ENCODE data around the gene ABLIM1. TPM values are rescaled to one million over a fixed set of nuclear protein-coding genes. Genes with fewer than 3 reads are reported as not detected.

The ABLIM1 gene
- total and polyA plus RNA-seq, 4 donors, result 13.6 to 117 (median 35.1) TPM

DNA sequence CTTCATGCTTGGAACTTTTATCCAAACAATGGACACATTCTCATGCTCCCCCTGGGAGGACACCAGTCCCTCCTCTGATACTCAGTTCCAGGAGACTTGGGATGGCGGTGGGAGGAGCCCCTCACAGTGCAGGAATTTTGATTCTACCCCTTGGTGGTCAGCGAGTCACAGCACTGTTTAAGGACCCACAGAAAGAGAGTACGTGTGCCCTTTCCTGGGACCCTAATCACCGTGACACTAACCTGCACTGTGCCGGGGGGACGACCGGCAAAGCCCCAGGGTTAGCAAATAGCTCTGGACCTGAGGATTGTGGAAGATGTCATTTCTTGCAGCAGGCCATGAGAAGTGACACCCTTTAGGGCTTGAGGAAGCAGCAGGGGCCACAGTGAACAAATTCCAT, 264.2 kb downstream of the ABLIM1 start:
- intact Hi-C loops (cut with DNase I), result no loop called here
- H3K27ac ChIP-seq (ENCODE audit: low read depth in 1 of 2, low read length in 2 of 2), result no peak overlapping the region
- no peaks in the 10 kb centered on the region for H3K4me1 ChIP-seq (ENCODE audit: control insufficient read depth in 1 of 2, insufficient read depth in 2 of 2, low read length in 2 of 2)
- 95 to 97% methylated on average over 7 of the region's 7 CpGs for WGBS, 2 donors
- H3K4me3 ChIP-seq (ENCODE audit: low read length in 2 of 2), result no peak overlapping the region
- H3K9me3 ChIP-seq (ENCODE audit: control insufficient read depth, low read length), result no peaks in the 10 kb centered on the region
- ATAC-seq (ENCODE audit: low FRiP score), result no peak
- peak in 1 of 2 donors; percentile 19 for DNase-seq
- H3K36me3 ChIP-seq (ENCODE audit: control insufficient read depth in 1 of 2, insufficient read depth in 2 of 2, low read length in 1 of 2), result no peaks in the 10 kb centered on the region
- H3K27me3 ChIP-seq (ENCODE audit: control insufficient read depth in 1 of 2, insufficient read depth in 2 of 2, low read length in 1 of 2), result no peaks in the 10 kb centered on the region

DNA sequence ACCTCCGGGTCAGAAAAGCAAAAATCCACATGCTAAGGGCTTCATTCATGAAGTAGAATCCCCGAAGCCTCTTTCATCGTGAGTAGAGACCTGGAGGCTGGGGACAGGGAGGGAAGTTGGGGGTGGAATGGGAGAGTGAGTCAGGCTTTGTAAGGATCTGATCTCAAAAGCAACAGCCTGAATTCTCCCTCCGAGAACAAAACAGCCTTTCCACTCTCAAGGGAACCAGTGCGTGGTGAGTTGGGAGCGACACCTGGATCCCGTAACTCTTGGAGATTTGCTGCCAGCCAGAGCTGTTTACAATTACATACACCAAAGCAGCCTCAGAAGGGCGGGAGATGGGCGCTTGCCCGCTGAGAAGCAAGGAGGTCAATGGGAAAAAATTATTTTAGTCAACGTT, 264.6 kb downstream of the ABLIM1 start:
- DNase-seq (peak in 1 of 2 donors; percentile 37), ATAC-seq (ENCODE audit: low FRiP score) (no peak)
- no peaks in the 10 kb centered on the region for H3K4me1 ChIP-seq (ENCODE audit: control insufficient read depth in 1 of 2, insufficient read depth in 2 of 2, low read length in 2 of 2)
- no peak overlapping the region for H3K4me3 ChIP-seq (ENCODE audit: low read length in 2 of 2)
- H3K9me3 ChIP-seq (ENCODE audit: control insufficient read depth, low read length), result no peaks in the 10 kb centered on the region
- no peaks in the 10 kb centered on the region for H3K36me3 ChIP-seq (ENCODE audit: control insufficient read depth in 1 of 2, insufficient read depth in 2 of 2, low read length in 1 of 2)
- no peak overlapping the region for H3K27ac ChIP-seq (ENCODE audit: low read depth in 1 of 2, low read length in 2 of 2)
- intact Hi-C loops (cut with DNase I), result no loop called here
- WGBS, 2 donors, result 56 to 62% methylated on average over 11 of the region's 11 CpGs
- no peaks in the 10 kb centered on the region for H3K27me3 ChIP-seq (ENCODE audit: control insufficient read depth in 1 of 2, insufficient read depth in 2 of 2, low read length in 1 of 2)

GRCh38 chr10:114392112-114392835, 265.8 kb downstream of the ABLIM1 start:
- Histone ChIP-seq H3K4me3 (ENCODE audit: low read length in 2 of 2) (no peak overlapping the region), H3K36me3 (ENCODE audit: control insufficient read depth in 1 of 2, insufficient read depth in 2 of 2, low read length in 1 of 2) (no peaks in the 10 kb centered on the region), H3K27ac (ENCODE audit: low read depth in 1 of 2, low read length in 2 of 2) (no peak overlapping the region), H3K27me3 (ENCODE audit: control insufficient read depth in 1 of 2, insufficient read depth in 2 of 2, low read length in 1 of 2) (no peaks in the 10 kb centered on the region), H3K9me3 (ENCODE audit: control insufficient read depth, low read length) (no peaks in the 10 kb centered on the region), H3K4me1 (ENCODE audit: control insufficient read depth in 1 of 2, insufficient read depth in 2 of 2, low read length in 2 of 2) (no peaks in the 10 kb centered on the region)
- intact Hi-C loops (cut with DNase I), result no loop called here
- peak in 1 of 2 donors; percentile 46 for DNase-seq
- 64 to 70% methylated on average over 5 of the region's 5 CpGs for WGBS, 2 donors
- no peak for ATAC-seq (ENCODE audit: low FRiP score)

DNA sequence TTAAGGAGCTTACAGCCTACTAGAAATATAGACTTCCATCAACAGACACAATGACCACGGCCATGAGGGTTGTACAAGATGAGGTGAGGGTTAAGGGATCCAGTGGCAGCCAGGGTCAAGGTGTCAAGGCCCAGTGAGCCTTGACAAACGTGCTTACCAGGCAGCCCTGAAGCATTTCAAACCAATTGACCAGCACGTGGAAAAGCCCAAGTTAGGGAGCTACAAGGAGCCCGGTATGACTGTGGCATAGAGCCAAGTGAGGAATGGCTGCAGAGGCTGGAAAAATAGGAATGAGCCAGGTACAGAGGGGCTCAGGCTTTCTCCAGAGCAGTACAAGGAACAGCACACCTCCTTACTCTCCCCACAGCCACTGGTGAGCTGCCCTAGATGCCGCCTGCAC, 266.5 kb downstream of the ABLIM1 start:
- intact Hi-C loops (cut with DNase I), result no loop called here
- ATAC-seq (ENCODE audit: low FRiP score) (no peak), DNase-seq (no peak)
- no peaks in the 10 kb centered on the region for H3K4me1 ChIP-seq (ENCODE audit: control insufficient read depth in 1 of 2, insufficient read depth in 2 of 2, low read length in 2 of 2)
- H3K4me3 ChIP-seq (ENCODE audit: low read length in 2 of 2), result no peak overlapping the region
- no peaks in the 10 kb centered on the region for H3K27me3 ChIP-seq (ENCODE audit: control insufficient read depth in 1 of 2, insufficient read depth in 2 of 2, low read length in 1 of 2)
- no peaks in the 10 kb centered on the region for H3K36me3 ChIP-seq (ENCODE audit: control insufficient read depth in 1 of 2, insufficient read depth in 2 of 2, low read length in 1 of 2)
- H3K9me3 ChIP-seq (ENCODE audit: control insufficient read depth, low read length), result no peaks in the 10 kb centered on the region
- WGBS, 2 donors, result 91% methylated on average over 5 of the region's 5 CpGs
- H3K27ac ChIP-seq (ENCODE audit: low read depth in 1 of 2, low read length in 2 of 2), result no peak overlapping the region

GRCh38 chr10:114389426-114389825, 268.6 kb downstream of the ABLIM1 start:
- Histone ChIP-seq H3K4me1 (ENCODE audit: control insufficient read depth in 1 of 2, insufficient read depth in 2 of 2, low read length in 2 of 2) (no peaks in the 10 kb centered on the region), H3K9me3 (ENCODE audit: control insufficient read depth, low read length) (no peaks in the 10 kb centered on the region), H3K27ac (ENCODE audit: low read depth in 1 of 2, low read length in 2 of 2) (no peak overlapping the region), H3K36me3 (ENCODE audit: control insufficient read depth in 1 of 2, insufficient read depth in 2 of 2, low read length in 1 of 2) (no peaks in the 10 kb centered on the region), H3K4me3 (ENCODE audit: low read length in 2 of 2) (no peak overlapping the region), H3K27me3 (ENCODE audit: control insufficient read depth in 1 of 2, insufficient read depth in 2 of 2, low read length in 1 of 2) (no peaks in the 10 kb centered on the region)
- intact Hi-C loops (cut with DNase I), result no loop called here
- DNase-seq (peak in 1 of 2 donors; percentile 71), ATAC-seq (ENCODE audit: low FRiP score) (peak; percentile 30)
- 59 to 64% methylated on average over 5 of the region's 5 CpGs for WGBS, 2 donors

DNA sequence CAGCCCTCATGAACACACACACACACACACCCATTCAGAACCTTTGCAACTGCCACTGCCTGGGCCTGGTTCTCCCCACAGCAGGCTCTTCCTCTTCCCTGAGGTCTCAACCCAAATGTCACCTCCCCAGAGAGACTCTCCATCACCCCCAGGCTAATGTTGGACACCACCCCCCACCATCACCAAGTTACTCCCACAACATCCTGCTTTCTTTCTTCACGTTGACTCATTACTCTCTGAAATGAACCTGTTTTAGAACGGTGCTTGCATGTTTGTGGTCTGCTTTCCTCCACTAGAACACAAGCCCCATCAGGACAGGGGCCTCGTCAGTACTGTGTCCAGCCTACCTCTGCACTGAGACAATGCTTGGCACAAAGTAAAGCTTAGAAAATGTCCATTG, 269.8 kb downstream of the ABLIM1 start:
- DNase-seq (no peak), ATAC-seq (ENCODE audit: low FRiP score) (no peak)
- Histone ChIP-seq H3K4me3 (ENCODE audit: low read length in 2 of 2) (no peak overlapping the region), H3K27ac (ENCODE audit: low read depth in 1 of 2, low read length in 2 of 2) (no peak overlapping the region), H3K9me3 (ENCODE audit: control insufficient read depth, low read length) (no peaks in the 10 kb centered on the region), H3K27me3 (ENCODE audit: control insufficient read depth in 1 of 2, insufficient read depth in 2 of 2, low read length in 1 of 2) (no peaks in the 10 kb centered on the region), H3K36me3 (ENCODE audit: control insufficient read depth in 1 of 2, insufficient read depth in 2 of 2, low read length in 1 of 2) (no peaks in the 10 kb centered on the region), H3K4me1 (ENCODE audit: control insufficient read depth in 1 of 2, insufficient read depth in 2 of 2, low read length in 2 of 2) (no peaks in the 10 kb centered on the region)
- intact Hi-C loops (cut with DNase I), result no loop called here
- WGBS, 2 donors, result 73 to 85% methylated on average over 3 of the region's 3 CpGs

GRCh38 chr10:114387784-114388183, 270.3 kb downstream of the ABLIM1 start:
- Histone ChIP-seq H3K9me3 (ENCODE audit: control insufficient read depth, low read length) (no peaks in the 10 kb centered on the region), H3K36me3 (ENCODE audit: control insufficient read depth in 1 of 2, insufficient read depth in 2 of 2, low read length in 1 of 2) (no peaks in the 10 kb centered on the region), H3K27me3 (ENCODE audit: control insufficient read depth in 1 of 2, insufficient read depth in 2 of 2, low read length in 1 of 2) (no peaks in the 10 kb centered on the region), H3K27ac (ENCODE audit: low read depth in 1 of 2, low read length in 2 of 2) (no peak overlapping the region), H3K4me3 (ENCODE audit: low read length in 2 of 2) (no peak overlapping the region), H3K4me1 (ENCODE audit: control insufficient read depth in 1 of 2, insufficient read depth in 2 of 2, low read length in 2 of 2) (no peaks in the 10 kb centered on the region)
- WGBS, 2 donors, result 86 to 87% methylated on average over 4 of the region's 4 CpGs
- DNase-seq, result no peak
- intact Hi-C loops (cut with DNase I), result no loop called here
- no peak for ATAC-seq (ENCODE audit: low FRiP score)

DNA sequence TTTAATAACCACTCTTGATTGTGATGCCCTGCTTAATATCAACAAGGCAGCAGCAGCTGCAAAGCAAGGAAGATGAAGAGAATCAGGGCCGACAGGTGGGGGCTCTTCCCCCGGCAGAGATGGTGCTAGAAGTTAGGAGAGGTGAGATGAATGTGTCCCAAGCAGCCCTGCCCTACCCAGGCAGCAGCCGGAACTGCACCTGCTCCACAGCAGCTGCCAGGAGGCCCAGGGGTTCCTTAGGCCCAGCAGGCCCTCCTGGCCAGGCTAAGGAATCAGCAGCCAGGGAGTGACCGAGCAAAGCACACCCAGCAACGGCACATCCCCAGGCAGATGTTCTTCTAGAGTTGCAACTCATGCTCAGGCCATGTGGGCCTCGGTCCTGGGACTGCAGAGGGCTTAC, 271.6 kb downstream of the ABLIM1 start:
- Histone ChIP-seq H3K9me3 (ENCODE audit: control insufficient read depth, low read length) (no peaks in the 10 kb centered on the region), H3K27me3 (ENCODE audit: control insufficient read depth in 1 of 2, insufficient read depth in 2 of 2, low read length in 1 of 2) (no peaks in the 10 kb centered on the region), H3K27ac (ENCODE audit: low read depth in 1 of 2, low read length in 2 of 2) (no peak overlapping the region), H3K4me3 (ENCODE audit: low read length in 2 of 2) (no peak overlapping the region), H3K36me3 (ENCODE audit: control insufficient read depth in 1 of 2, insufficient read depth in 2 of 2, low read length in 1 of 2) (no peaks in the 10 kb centered on the region), H3K4me1 (ENCODE audit: control insufficient read depth in 1 of 2, insufficient read depth in 2 of 2, low read length in 2 of 2) (no peaks in the 10 kb centered on the region)
- ATAC-seq (ENCODE audit: low FRiP score) (no peak), DNase-seq (no peak)
- 93 to 97% methylated on average over 6 of the region's 6 CpGs for WGBS, 2 donors
- intact Hi-C loops (cut with DNase I), result no loop called here

- intact Hi-C loops (cut with DNase I), result no loop called here
- Histone ChIP-seq H3K4me3 (ENCODE audit: low read length in 2 of 2) (no peak overlapping the region), H3K4me1 (ENCODE audit: control insufficient read depth in 1 of 2, insufficient read depth in 2 of 2, low read length in 2 of 2) (no peaks in the 10 kb centered on the region), H3K36me3 (ENCODE audit: control insufficient read depth in 1 of 2, insufficient read depth in 2 of 2, low read length in 1 of 2) (no peaks in the 10 kb centered on the region), H3K27me3 (ENCODE audit: control insufficient read depth in 1 of 2, insufficient read depth in 2 of 2, low read length in 1 of 2) (no peaks in the 10 kb centered on the region), H3K27ac (ENCODE audit: low read depth in 1 of 2, low read length in 2 of 2) (no peak overlapping the region), H3K9me3 (ENCODE audit: control insufficient read depth, low read length) (no peaks in the 10 kb centered on the region)
- 88 to 91% methylated on average over 3 of the region's 3 CpGs for WGBS, 2 donors
- ATAC-seq (ENCODE audit: low FRiP score) (no peak), DNase-seq (no peak)
Observed at GRCh38 chr10:114385557-114385956, 272.5 kb downstream of the ABLIM1 start.

Data from aorta (tissue), 5 donors.